Measurements from ENCODE around the gene HLA-B.

GRCh38 chr6:31393932-31394331 is 37.0 kb upstream of the HLA-B start:
- TF ChIP-seq CTCF (conservative IDR thresholded peaks at IDR 0.05; ENCODE audit: low read depth, low read length) (no peak), EZH2phosphoT487 (IDR thresholded peaks at IDR 0.05; ENCODE audit: borderline replicate concordance, low read length) (no peak), EZH2 (IDR thresholded peaks at IDR 0.05; ENCODE audit: low read length, unreplicated experiment) (no peak)

Measured in PC-3 (cell line).